Activated CD8-positive, alpha-beta memory T cell treated with anti-CD3 and anti-CD28 coated beads for 24 hours (primary cell): ENCODE results near the gene CLCNKB.
"Not testable (repeated sequence)": the region's sequence is repeated elsewhere in the genome, so short reads cannot be mapped to it uniquely, and the experiment has no call there.

Source experiments
- DNase-seq: peaks from one replicate; pipeline ENCODE4 v3.0.0-alpha.2; 2020

Gene CLCNKB

DNA sequence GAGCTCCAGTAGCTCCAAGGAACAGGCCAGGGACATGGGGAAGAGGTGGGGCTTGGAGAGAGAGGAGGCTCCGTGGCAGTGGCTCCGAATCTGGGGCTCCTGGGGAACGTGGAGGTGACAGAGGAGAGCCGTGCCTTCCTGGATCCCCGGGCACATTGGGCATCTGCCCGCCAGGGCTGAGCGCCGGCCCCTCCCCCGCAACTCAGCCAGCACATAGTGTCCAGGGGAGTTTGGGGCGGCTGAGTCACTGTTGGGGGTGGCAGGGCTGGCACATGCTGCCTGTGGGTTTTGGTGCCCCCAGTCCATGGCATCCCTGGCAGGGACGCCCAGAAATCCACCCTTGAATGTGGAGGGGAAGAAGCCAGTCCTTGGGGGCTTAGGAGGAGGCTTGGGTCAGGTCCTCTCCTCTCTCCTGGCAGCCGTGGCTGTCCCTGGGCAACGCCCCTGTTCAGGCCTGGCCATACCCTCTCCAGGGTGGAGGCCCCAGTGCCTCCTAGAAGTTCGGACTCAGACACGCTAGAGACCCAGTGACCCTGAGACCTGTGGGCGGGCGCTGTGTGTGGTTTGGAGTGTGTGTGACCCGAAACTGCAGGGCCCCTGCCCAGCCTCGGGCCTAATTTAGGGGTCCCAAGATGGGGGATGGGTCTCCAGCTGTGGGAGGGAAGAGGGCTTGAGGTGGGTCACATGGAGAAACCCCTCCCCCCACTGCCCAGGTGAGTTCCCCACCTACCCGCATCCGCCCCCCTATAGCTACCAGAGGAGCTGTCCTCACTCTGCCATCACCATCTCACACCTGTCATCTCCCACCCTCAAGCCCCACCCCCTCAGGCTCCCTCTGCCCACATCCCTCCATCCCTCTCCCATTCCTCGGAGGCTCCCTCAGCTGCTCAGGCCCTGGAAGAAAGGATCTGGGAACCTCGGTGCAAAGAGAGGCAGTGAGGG, 27.4 kb upstream of the CLCNKB start:
- no peak for DNase-seq

DNA sequence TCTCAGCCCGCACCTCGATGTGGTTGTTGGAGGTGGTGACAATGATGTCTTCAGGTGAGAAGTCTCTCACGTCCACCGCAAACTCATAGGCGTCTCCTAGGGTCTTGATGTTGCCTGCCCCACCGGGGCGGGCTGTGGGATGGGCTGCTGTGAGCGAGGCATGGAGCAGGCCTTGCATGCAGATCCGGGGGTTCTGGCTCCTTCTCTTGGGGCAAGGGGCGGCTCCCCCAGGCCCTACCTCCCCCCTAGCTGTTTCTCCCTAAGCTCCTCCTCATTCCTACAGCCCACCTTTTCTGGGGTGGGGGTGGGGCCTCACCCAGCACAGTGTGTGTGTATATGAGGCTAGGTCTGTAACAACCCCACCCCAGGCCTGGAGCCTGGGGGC, 26.5 kb upstream of the CLCNKB start:
- DNase-seq: no peak

DNA sequence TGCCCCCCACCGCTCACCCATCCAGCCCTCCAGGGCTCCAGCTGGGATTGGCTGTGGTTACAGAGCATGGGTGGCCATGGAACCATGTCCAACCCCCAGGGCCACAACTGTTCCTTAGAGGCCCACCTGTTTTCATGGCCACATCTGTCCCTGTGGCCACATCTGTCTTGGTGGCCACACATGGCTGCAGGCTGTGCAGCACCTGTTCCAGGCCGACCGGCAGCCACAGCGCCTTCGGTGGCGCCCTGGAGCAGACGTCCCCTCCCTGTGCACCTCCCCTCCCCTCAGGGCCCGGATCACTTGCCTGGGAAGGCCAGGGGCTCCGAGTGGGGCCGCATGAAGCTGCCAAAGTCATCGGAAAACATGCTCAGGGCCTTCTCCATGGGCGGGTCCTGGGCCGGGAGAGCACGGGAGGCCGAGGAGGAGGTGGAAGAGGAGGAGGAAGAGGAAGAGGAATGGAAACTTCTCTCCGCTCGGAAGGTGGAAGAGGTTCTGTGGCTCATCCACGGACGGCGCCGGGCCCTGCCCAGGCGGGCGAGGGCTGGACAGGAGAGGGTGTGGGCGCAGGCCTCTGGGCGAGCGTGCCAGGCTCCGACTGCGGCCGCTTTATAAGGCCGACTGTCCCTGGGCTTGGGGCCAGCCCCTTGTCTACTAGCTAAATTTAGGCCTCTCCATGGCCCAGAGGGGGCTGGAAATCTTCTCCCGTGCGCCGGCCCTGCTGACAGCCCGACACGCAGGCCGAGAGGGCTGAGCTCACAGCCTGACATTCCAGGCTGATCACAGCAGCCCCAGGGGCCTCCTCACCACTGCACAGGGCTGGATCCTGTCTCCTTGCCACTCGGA, 25.9 kb upstream of the CLCNKB start, which contains the start of gene HSPB7:
TSS of gene HSPB7 (minus strand) at position 583 of the 843 bp plus-strand sequence. CDS start at position 503, 80 bp downstream.
- no peak for DNase-seq

DNA sequence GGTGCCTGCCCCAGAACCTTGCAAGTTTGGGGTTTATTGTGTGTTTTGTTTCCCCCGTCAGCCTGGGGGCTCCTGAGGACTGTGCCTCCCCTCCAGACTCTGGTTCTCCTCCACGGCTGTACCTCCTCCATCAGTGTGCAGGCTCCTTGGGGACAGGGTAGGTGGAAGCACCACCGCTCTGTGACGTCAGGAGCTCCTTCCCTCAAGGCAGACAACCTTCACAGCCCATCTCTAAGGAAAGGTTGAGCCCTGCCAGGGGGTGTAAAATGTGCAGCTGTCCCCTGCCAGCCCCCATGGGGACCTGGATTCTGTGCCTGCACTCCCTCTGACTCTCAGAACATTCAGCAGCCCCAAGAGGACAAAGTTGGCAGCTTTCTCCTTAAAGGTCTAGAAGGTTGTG, 25.3 kb upstream of the CLCNKB start:
- no peak for DNase-seq

DNA sequence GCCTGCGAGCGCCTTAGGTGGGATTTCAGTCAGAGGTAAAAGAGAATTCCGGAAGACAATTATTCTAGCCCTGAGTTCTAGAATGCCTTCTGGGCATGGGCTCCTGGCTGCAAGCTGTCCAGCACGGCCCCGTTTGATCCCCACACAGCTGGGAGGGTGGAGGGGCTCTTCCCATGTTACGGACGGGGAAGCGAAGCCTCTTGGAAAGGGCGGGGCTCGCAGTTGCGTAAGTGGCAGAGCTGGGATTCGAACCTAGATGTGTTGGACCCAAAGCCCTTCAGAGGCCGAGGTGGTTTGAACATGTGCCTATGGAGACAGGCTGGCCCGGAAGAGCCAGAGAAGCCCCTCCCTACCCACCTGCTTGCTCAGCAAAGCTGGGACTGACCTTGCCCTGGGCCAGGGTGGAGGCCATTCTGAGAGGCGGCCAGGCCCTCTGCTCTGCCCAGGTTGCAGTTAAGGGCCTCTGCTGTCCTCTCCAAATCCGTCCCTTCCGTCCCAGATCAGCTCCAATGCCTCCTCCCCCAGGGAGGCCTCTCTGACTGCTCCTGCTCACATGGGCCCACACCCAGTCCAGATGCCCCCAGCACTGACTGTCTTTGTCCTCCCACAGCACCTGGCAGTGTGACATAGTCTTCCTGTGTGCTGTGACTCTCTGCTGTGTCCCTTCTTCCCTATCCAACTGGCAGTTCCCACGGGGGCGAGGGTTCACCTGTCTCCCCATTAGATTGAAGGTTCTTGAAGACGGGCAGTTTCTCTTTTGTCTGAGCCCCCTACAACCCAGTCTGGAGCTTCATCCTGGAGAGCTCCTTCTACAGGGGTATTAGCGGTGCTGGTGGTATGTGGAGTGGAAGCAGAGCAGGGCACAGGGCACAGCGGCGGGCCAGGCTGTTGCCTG, 24.6 kb upstream of the CLCNKB start:
- DNase-seq: no peak

DNA sequence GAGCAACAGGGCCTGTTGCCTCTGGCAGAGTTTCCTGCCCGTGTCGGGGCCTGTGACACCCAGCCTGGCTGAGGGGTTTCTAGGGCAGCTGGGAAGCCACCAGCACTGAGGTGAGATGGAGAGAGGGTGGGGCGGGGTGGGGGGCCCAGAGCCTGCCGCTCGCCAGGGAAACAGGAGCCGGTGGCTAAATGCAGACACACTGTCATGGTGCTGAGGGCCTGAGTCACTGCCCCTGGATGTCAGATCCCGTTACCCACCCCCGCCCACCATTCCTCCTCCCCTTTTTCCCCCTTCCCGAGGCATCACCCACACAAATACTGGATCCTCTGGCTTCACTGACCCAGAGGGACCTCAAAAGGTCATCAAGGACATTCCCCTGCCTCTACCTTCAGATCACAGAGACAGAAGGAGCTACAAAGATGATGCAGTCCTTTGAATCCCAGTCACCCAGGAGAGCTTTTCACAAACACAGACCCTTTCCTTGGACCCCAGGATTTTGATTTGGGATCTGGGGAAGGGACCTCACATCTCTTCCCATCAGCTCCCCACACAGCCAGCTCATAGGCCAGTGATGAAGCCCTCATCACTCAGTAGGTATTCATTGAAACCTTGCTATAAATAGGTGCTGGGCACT, 23.8 kb upstream of the CLCNKB start:
- DNase-seq: no peak

DNA sequence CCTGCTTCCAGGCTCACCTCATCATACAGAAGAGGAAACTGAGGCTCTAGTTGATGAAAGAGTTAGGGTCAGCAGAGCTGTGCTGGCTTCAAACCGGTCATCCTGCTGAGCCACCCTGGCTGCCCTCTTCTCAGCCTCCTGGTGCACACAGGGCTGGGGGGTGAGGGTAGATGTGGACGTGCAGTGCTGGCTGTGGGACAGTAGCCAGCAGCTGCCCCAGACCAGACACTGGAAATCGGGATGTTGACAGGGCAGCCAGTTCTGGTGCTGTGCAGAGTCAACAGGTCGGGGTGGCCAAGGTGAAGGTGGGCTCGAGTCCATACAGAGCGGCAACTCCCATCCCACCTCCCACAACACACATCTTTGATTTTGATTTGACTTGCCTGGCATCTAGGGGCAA, 23.3 kb upstream of the CLCNKB start:
- no peak for DNase-seq

DNA sequence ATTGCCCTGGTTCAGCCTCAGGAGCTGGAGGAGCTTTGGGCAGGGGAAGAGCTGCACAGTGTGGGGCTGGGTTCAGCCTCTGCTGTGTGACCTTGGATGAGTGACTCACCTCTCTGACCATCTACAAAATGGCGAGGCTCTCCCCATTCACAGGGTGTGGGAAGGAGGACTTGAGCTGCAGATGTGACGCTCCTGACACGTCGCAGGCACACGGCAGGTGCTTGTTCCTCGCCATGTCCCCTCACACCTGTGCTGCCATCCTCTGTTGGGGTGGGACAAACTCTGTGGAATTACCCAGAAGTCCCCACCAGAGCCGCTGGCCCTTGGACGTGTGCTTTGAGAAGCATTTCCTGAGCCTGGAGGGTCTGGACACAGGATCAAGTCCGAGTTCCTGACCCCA, 22.7 kb upstream of the CLCNKB start:
- not testable (repeated sequence) for DNase-seq

DNA sequence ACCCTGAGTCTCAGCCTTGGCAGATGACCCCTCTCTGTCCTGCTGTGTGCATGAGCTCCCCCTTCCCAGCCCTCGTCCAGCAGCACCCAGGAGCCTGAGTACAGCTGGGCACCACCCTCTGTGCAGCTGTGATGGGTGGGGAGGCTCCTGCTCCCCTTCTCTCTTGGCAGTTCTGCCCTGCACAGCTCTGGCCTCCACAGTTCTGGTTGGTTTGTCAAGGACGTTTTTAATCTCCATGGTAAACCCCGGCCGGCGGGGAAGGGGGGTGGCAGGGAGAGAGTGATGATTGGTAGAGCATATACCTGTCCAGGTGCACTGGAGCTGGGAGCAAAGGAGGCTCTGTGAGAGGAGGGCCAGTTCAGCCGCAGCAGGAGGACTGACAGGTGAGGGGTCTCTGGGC, 21.9 kb upstream of the CLCNKB start, which contains the start of gene CLCNKA:
TSS of gene CLCNKA (plus strand) at position 356 of the 400 bp plus-strand sequence. CDS start 584 bp downstream, outside the sequence.
- DNase-seq: no peak

DNA sequence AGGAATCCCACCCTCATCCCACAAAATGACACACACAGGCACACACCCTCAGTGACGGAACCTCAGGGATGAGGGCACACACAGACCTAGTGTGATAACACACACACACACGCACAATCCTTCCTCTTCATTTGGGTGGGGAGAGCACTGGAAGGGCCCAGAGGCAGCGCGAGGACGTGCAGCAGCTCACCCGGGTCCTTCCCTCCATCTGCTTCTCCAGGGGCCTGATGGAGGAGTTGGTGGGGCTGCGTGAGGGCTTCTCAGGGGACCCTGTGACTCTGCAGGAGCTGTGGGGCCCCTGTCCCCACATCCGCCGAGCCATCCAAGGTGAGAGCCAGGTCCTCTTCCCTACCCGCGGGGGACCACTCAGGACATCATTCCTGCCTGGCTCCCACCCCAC, 21.2 kb upstream of the CLCNKB start:
- no peak for DNase-seq

DNA sequence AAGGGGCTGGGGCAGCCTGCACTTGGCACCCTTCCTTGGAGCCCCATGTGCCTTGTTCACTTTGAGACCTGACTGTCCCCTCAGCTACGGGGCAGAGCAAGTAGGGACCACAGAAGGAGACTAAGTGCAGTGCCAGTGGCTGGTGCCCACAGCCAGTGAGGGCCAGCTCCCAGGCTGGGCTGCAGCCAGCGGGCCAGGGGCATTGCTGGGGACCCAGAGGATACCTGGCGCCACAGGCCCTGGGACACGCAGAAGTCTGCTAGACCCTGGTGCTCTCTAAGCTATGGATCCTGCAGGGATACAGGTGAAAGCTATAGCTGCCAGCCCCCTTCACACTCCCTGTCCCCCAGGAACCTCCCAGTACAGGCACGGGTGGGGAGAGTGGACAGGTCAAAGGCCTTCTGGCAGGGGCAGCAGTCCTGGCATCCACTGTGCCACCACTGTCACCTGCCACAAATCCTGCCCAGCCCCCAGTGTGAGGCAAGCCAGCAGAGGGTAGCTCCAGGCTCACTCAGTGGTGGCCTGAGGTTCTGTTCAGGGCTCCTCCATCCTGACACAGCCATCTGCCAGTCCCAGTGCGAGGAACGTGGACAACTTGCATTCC, 20.4 kb upstream of the CLCNKB start:
- no peak for DNase-seq

DNA sequence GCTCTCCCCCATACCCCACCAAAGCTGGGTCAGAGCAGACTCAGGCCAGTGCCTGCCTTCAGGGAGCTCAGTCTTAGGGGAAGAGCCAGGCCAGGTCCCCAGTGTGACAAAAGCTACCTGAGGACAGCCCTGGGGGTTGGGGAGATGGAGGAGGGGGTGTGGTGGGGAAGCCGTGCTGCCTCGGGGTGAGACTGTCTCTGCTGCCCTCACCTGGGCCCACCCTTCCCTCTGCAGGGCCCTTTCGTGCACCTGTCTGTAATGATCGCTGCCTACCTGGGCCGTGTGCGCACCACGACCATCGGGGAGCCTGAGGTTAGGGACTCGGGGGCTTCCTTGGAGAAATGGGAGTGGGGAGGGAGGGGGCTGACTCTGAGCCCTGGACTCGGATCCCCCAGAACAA, 17.3 kb upstream of the CLCNKB start:
- not testable (repeated sequence) for DNase-seq

DNA sequence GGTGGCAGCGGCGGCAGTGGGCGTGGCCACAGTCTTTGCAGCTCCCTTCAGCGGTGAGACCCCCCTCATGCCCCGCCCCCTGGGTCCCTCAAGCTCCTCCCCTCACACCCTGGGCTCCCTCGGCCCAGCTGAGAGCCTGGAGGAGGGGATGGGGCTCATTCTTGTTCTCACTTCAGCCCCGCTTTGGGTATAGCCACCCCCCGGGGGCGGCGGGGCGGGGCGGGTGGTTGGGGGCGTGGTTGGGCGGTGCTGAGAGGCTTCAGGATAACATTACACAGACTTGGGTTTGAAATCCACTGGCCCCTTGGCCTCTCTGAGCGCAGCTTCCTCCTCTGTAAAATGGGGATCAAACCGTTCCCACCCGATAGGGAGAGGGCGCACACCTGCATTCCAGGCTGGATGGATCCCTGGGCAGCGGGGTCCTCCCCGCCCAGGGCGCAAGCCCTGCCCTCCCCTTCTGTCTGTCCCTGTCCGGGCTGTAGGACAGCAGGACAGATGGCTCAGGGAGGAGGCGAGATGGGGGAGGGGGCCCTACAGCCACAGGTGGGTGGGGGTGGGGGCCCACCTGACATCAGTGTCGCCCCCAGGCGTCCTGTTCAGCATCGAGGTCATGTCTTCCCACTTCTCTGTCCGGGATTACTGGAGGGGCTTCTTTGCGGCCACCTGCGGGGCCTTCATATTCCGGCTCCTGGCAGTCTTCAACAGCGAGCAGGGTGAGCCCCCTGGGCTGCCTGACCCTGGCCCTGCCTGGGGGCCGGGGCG, 16.7 kb upstream of the CLCNKB start:
- peak; percentile 77 for DNase-seq

DNA sequence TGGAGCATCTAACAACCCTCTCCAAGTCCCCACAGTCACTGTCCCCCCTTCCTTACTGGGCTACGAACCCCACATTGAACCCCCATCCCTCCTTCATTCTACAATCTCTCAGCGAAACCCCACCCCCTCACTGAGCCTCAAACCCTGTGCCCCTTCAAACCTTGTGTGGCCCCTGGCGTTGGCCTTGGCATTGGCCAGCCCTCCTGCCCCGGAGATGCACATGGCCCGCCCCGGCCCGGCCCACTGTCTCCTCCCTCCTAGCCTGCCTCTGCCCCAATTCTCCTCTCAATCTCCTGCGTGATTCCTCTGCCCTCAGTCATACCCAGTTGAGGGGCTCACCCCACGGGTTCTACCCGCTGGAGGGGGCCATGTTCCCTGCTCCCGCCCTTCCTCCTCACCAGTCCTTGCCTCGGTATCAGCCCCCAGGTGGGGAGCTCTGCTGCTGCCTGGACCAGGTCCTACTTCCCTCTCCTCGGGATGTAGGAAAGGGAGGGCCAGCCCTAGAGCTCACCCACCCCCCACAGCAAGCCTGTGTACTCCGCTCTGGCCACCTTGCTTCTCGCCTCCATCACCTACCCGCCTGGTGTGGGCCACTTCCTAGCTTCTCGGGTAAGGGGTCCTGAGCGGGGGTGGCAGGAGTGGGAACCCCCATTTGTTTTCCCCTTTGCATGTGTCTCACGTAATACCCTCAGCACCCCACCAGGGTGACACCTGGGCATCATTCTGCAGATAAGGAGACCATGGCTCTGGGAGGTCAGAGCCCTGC, 15.2 kb upstream of the CLCNKB start:
- no peak for DNase-seq

DNA sequence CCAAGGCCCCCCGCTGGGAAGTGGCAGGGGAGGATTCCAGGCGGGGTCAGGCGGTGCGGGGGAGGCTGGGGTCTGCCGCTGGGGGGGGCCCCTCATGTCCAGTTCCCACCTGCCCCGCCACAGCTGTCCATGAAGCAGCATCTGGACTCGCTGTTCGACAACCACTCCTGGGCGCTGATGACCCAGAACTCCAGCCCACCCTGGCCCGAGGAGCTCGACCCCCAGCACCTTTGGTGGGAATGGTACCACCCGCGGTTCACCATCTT, 14.6 kb upstream of the CLCNKB start:
- DNase-seq: not testable (repeated sequence)

DNA sequence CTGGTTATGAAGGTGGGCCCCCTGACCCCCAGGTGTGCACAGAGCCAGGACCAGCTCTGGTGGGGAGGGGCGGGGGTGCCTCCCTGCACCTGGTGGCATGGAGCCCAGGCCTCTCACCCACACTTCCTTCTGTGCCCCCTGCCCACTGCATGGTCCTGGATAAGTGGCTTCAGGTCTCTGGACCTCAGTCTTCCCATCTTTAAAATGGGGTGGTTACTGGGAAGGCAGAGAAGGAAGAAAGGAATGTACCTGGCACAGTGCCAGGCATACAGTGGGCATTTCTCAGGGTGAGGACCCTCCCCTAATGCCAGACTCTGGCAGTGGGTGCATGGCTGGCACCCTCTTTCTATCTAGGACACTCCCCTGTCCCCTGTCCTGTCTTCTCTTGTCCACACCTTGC, 14.3 kb upstream of the CLCNKB start:
- DNase-seq: no peak

DNA sequence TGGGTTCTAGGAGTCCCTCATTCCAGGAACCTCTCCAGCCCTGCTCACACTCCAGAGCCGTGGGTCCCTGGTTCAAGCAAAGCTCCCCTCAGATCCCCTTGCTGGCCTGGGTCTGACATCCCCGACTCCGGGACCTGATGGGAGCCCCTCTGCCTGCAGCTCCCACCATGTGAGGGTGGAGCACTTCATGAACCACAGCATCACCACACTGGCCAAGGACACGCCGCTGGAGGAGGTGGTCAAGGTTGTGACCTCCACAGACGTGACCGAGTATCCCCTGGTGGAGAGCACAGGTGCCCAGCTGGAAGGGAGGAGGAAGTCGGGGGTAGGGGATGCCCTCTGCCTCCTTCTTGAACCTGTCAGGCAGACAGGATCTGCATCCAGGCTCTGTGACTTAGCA, 12.0 kb upstream of the CLCNKB start:
- no peak for DNase-seq

DNA sequence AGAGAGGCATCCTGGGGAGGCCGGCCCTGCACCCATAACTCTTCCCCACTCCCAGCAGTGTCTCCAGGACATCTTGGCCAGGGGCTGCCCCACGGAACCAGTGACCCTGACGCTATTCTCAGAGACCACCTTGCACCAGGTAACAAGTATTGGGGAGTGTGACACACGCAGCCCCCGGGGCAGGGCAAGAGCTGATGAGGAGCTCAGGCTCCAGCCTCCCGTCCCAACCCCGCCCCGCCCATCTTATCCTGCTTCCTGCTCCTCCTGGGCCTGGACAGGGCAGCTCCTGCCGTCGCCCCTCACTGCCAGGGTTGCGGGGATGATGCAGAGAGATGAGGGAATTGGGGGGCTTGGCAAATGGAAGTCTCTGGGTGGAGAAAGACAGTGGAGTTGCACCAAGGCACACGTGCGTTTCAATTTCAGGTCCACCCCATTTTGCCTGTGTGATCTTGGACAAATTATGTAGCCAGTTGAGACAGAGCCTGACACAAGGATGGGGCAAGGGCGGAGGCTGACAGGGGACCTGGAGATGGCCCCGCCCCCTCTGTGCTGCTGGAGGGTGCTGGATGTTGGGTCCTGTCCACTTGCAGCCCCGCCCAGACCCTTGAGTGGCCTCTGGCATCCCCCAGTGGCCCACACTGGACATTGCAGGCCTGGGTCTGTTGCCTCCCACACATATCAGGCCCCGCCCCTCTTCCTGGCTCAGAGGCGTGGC, 11.0 kb upstream of the CLCNKB start:
- DNase-seq: peak; percentile 80

DNA sequence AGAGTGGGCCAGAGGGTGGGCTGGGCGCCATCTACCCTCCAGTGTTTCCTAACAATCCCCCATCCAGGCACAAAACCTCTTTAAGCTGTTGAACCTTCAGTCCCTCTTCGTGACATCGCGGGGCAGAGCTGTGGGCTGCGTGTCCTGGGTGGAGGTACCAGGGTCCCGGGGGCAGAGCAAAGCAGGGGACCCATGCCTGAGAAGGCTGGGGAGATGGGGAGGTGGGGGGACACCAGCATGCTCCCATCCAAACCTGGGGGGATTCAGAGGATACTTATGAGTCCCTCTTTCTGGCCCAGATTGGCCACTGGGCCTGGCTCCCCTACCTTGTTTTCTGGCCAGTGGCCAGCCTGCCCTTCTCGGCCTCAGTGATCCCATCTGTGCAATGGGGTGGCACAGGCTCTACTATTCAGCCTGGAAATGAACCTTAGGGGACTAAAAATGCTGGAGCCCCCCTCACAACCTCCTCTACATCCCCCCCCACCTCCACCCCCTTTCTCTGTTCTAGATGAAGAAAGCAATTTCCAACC, 10.4 kb upstream of the CLCNKB start:
- not testable (repeated sequence) for DNase-seq
